HG03045 (cell line): Measurements from ENCODE around the gene THRB.

Experiments used
- ATAC-seq: cut with Tn5 transposase; IDR thresholded peaks from one replicate; pipeline ENCODE4 v1.9.1; 2021; ENCODE audit warnings: mild to moderate bottlenecking, moderate library complexity; ENCODE audit not compliant: unreplicated experiment

THRB gene

DNA sequence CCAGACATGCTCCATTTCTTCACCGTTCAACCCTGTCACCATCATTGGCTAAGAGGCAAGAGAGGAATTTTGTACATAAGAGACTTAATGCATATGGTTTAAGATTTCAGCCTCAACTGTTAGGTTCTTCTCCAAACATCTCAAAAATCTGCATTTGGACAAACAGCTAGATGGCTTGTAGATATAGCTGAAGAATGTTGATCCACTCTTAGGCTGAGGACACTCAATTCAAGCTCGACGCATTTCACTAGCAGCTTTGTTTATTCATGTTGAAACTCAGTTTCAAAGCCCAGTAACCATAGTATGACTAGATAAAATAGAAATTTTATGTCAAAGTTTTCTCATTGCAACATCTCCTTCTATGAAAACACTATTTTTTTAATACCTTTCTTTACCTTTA, 208.2 kb downstream of the THRB start:
- no peak for ATAC-seq

DNA sequence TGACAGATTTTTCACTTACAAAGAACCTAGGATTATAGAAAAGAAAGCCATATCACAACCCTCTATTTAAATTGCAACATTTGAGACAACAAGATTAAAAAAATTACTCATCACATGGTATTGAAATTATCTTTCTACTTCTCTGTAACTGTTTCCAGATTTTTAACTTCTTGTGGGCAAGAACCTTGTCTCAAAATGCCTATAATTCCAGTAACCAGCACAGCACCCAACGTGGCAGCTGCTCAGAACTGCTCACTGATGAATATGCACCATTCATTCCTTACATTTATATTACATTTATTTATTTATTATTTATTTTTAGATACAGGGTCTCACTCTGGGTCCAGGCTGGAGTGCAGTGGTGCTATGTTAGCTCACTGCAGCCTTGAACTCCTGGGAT, 216.1 kb downstream of the THRB start:
- ATAC-seq, result no peak

DNA sequence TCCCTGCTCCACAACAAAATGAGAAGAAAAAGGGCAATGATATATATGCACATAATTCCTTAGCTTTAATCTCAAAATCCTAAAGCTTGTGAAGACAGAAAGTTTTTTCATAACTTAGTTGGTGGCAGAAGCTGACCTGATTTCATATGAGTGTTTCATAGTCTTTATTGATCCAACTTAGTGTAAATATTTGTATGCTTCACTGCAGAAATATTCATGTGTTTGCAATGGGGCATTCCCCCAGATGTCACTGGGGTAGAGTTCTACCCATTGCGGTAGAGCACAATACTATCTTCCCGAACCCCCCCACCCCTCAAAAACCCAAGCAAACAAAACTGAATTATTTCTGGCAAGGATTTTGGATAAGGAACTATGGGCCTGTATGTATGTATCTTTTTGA, 221.2 kb downstream of the THRB start:
- no peak for ATAC-seq

DNA sequence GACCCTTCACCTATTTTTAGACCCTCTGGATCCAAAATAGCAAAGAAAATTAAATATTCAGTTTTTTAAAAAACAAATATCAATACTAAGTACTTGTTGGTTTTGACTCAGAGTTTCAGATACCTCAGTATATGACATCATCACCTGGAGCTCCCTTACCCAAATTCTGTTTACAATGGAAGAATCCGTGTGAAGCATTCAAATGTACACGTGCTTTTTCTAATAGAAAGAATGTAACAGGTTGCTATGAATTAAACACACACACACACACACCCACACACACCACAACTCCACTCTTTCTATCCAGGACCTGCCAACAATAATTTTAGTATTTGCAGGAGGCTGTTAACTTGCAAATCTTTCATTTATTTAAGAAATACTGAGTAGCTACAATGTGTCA, 221.8 kb downstream of the THRB start:
- no peak for ATAC-seq

DNA sequence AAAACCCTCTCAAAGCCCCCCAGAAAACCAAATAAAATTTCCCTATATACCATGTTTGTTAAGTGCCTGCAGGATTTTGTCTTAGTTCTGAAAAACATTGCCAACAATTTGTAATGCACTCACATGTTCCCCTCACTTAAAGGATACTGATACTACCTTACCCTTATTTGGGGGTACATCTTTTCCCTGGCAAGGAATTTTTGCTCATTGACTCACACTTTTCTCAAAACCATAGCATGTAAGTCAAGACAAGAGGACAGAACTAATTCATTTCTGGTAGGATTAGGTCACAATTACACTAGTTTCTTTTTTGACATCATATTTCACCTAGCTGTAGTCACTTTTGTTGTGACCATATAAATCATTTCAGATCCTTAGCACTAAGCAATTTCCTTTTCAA, 222.2 kb downstream of the THRB start:
- no peak for ATAC-seq

DNA sequence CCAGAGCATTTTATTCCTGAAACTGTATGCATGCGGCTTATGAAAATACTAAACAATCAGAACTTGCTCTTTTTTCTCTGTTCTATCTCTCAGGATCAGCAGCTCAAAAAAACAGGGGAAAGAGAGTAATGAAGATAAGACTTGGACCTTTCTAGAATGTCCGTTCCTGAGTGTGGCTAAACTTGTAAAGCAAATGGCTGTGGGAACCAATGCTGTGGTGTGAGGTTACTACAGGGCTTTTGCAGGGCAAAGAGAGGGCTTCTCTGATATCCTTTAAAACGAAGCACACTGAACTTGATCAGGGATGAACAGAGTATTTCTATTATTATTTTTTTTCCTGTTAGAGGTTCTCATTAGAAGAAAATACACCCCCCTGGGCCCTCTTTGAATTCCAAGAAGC, 223.4 kb downstream of the THRB start:
- no peak for ATAC-seq

DNA sequence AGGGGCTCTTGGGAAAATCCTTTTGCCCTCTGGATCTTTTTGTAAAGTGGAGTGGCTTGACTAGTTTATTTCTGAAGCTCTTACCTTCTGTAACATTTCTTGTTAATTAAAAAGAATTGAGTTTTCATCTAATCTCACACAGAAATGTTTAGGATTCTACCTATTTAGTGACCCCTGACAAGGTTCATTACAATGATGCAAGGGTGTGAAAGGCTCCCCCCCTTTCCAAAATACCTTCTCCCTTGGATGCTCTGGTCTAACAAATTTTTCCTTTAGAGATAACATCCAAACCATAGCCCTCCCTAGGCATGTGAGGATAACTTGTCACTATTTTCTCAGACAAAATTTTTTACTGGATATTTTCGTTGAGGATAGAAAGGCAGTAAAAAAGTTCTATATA, 223.9 kb downstream of the THRB start:
- no peak for ATAC-seq

DNA sequence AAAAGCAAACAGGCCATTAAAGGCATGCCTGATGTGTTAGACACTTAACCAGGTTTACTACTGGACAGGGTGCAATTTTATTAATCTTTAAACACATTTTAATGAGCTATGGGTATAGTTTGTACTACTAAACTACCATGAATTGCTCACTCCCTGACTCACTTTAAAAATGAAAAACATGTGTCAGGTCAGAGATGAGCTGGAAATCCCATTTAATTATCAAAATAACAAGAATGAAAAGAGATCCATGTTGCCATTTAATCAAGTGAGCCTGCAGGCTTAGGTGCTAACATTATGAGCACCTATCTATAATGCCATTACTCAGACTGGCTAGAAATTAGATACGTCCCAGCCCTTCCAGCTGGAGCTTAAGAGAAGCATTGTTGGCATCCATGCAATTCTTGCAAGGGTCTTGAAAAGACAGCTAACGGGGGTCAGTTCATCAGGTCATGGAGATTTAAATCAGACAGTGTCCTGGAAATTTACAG, 224.4 kb downstream of the THRB start:
- no peak for ATAC-seq

DNA sequence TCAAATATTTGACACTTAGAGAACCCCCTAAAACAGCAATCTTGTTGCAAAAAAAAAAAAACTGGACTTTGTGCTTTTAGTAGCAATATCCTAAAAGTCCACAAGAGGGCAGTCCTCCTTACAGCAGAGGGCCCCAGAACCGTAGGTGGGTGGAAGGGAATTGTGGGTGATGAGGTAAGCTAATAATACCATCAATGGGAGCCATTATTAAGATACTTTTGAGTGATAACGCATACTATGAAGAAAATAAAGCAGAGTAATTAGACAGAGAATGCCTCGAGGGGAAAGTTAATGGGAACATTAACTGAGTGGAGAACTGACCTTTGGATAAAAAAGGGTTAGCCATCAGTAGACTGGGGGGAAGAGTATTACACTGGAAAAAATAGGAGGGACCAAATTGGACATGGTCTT, 229.9 kb downstream of the THRB start:
- no peak for ATAC-seq

DNA sequence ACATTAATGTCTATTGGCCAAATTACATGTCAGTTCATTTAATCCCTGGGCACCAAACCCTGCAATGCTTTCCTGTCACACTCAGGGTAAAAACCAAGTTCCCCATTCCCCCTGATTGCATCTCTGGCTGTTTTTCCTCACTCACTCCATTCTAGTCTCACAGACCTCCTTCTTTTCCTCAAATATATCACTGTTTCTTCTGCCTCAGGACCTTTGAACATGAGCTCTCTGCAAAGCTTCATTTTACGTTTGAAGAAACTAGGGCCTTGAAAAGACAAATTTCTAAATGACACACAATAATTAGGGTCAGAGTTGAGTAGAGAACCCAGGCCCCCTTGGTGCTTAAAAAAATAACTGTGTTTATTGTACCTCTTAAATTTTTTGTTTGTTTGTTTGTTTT, 230.6 kb downstream of the THRB start:
- ATAC-seq, result no peak

DNA sequence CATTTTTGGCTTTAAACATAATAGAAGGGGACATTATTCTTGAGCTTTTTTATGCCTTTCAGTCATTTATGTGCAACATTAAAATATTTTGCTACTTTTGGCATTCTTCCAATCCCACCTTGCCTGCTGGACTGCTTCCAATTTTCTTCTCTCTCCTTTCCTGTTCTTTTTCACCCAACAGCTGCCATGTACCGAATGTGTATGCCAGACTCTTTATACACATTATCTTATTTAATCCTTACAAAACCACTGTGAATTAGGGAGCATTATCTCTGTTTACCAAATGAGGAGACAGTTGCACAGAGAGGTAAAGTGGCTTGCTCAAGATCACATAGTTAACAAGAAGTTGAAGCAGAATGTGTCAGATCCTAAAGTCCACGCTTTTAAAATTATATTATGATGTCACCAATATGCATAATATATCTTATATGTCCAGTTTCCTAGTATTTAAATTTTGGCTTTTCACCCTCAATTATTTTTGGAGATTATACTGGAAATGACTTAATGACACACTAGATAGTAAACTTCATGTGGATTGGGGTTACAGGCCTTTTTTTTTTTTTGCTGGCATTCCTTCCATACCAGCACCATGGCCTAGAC, 231.5 kb downstream of the THRB start:
- no peak for ATAC-seq

DNA sequence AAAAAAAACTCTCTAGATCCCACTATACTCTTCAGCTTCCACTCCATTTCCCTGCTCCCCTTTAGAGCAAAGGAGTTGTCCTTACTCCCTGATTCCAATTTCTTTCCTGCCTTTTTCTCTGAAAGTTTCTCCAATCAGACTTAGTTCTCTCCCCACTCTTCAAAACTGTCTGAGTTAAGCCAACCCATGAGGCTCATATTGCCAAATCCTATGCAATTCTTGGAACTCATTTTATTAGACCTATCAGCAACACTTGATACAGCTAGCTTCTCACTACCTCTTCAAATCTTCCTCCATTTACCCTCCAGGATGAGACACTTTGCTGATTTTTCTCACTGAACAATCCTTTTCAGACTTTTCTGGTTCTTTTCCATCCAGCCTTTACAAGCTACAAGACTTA, 233.1 kb downstream of the THRB start:
- ATAC-seq, result no peak

DNA sequence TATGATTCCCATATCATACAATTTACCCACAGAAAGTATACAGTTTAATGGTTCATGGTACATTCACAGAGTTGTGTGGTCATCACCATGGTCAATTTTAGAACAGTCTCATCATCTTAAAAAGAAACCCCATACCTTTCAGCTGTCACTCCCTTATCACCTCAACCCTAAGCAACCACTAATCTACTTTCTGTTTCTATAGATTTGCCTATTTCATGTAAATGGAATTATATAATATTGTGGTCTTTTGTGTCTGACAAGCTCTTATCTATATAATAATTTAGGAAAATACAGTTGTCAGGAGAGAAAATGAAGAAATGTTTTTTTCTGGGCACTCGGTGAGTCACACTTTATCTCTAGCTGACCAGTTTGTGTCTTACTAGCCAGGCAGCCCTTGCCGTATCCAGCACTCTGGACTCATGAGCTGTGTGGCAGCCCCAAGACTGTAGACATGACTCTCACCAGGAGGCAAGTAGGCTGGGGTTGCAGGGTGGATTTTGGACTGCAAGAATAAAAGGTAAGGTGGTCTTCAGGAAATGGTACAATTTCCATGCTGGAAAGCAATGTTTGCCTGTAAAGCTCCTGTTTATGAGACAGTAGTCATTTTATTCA, 234.6 kb downstream of the THRB start:
- ATAC-seq, result no peak

DNA sequence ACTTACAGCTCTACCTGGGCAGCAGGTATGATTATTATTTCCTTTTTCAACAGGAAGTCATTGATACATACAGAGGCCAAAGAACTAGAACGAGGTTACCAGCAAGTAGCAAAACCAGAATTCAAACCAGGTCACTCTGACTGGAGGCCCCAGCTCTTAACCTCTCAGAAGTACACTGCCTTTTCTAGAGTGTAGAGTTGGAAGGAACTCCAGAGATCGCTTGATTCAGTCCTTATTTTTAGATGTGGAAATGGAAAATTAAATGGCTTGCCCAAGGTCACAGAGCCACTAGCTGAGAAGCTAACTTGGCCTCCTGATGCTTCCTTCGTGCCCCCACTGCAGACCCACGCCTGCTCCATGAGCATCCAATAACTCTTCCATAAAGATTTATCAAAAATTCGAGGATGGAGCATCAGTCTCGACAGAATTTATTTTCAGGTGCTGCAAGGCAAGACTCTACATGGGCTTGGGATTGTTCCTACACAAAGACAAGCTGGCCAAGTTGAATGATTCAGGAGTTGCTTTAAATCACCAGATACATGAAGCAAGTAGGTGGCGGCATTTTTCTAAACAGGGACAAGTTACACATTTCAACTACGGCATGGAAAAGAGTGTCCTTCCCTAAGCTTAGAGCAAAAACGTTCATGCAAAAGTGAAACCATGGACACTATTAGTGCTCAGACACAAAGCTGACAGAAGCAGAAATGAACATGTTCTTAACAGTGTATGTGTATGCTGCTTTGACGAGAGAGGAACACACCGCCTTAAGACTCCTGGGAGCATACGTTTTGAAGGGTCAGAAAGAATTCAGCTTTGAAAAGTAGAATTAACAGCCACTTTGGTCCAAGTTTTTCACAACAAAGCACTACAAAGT, 235.7 kb downstream of the THRB start:
- no peak for ATAC-seq

DNA sequence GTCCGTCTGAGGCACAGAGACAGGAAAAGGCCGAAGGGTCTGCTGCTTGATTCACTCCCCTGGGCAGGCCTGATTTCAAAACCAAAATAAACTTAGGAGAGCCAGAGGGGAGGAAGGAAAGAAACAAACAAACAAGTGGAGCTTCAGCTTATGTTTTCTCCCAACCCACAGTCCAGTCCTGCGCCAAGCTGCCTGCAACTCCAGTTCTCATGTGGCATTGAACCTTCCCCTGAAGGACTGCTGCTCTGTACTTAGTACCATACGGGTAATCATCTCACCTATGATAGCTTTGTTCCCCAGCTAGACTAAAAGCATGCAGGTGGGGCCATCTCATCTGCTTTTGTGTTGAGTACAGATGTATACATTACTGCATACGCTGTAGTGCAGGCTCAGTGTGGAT, 236.4 kb downstream of the THRB start:
- ATAC-seq, result no peak

DNA sequence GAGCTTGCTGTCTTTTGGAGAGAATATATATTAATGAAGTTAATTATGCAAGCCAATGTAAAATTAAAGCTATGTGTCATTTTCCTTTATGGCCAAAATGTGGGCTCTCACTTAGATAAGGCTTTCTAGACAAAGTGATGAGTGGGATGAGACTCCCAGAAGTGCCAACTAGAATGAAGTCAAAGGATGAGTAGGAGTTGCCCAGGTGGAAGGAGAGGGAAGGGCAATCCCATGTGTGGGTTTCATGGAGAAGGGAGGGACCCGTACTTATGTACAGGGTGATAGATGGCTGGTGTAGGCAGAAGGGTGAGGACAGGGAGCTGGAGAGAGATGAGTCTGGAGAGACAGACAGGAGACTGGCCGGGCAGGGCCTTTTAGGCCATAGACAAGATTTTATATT, 239.2 kb downstream of the THRB start:
- ATAC-seq, result no peak

DNA sequence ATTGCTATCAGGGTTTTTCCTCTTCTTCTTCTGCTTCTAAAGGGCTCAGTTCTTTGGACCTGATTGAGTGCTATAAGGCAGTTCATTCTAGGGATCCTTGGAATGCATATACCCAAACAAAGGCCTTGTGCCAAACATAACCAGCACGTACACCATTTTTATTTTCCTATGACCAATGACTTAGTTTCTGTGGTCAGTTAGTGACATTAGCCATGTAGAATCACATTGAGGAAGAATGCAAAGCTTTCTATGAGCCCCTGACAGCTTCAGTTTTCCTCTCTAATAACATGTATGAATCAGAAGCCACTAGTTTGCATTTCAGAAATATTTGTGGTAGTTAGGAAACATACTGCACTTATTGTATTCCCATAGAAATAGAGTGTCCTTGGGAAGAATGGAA, 240.0 kb downstream of the THRB start:
- no peak for ATAC-seq

DNA sequence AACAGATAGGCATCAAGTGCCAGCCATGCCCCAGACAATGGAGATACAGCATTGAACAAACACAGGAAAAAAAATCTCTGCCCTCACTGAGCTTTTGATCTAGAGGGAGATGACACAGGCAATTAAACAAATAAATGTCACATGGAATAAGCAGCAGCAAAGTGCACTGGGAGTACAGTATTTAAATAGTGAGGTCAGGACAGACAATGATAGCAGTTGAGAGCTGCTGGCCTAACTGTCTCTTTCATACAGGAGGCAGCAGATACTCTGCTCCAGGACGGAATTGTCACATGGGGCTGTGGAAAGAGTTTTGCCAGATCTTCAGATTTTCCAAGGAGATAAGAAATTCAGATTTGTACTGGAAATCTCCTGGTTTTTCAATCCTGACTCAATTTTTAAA, 241.3 kb downstream of the THRB start:
- ATAC-seq, result no peak

DNA sequence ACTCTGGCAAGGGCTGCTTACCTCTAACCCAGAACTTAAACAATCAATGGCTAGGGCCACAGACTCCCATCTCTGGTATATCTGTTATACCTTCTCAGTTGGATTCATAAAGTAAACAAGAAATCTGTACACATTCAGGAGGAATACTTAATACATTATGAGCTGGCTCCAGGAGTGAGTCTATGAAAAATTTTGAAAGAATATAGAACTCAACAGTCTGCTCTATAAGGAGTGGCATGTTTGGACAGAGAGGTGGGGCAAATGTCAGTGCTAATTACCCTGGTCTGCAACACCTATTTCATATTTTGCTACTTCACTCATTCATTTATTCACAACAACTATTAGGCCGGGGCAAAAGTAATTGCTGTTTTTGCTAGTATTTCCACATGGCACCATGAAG, 245.1 kb downstream of the THRB start:
- ATAC-seq, result no peak

DNA sequence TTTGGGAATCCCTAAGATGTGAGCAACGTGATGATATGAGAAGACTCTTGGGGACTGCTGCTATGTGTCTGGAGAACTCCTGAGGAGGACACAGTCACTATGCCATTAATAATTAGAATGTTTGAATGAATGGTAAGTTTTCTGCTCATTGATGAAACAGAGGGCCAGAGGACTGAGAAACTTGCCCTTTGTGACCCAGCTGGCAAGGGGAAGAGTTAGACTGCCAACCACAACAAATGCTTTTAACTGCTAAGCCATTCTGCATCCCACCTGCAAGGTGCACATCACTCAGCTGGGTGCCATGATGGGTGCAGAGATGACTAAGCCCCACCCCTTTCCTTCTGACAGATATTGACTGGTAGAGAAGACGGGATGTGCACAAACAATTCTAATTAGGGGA, 249.6 kb downstream of the THRB start:
- no peak for ATAC-seq

DNA sequence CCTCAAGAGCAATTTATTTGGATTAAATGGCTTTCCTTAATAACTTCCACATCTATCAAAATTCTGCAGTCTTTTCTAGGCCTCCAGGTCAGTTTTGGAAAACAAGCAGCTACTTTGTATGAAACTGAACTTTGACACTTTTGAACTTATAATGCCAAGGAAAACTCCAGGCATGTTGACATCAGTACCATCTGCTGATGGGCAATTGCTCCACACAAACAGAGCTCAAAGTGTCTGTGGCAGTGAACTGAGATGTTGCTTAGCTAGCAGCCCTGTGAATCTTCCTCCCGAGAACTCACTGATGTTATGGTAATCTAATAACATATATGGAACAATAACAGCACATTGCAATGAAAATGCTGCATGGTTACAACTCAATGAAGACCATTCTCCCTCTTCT, 250.2 kb downstream of the THRB start:
- ATAC-seq, result no peak

DNA sequence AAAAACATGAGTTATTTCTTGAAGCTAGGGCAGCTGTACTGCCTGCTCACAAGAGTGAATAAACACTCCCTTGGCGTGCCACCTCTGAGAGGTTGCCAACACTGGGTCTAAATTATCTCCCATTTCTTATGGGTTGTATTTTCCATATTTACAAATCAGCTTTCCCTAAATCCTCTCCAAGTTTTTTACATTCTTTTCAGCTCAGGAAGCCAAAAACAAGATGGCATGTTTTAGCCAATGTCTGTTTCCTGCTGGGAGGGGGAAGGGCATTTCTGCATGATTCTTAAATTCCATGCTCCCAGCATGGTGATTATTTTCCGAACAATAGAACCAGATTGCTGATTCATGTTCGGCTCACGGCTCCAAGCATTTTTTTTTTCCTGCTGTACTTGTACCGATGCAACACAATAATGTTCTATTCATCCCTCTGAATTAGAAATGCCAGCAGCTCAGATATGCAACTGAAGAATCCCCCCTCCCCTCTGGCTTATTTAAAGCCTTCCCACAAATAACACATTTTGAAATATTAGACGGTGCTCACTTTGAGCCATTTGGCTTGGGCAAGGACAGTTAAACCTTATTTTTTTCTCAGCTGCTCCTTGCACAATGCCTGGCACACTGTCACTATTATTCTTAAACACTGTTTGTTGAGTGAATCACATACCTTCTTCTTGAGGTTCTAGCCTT, 252.5 kb downstream of the THRB start:
- ATAC-seq, result no peak
